Measurements from ENCODE around the gene ALPG. TPM values are rescaled to one million over a fixed set of nuclear protein-coding genes. Genes with fewer than 3 reads are reported as not detected.

Gene ALPG
- total RNA-seq, 3 donors from 2014 or later = not detected

DNA sequence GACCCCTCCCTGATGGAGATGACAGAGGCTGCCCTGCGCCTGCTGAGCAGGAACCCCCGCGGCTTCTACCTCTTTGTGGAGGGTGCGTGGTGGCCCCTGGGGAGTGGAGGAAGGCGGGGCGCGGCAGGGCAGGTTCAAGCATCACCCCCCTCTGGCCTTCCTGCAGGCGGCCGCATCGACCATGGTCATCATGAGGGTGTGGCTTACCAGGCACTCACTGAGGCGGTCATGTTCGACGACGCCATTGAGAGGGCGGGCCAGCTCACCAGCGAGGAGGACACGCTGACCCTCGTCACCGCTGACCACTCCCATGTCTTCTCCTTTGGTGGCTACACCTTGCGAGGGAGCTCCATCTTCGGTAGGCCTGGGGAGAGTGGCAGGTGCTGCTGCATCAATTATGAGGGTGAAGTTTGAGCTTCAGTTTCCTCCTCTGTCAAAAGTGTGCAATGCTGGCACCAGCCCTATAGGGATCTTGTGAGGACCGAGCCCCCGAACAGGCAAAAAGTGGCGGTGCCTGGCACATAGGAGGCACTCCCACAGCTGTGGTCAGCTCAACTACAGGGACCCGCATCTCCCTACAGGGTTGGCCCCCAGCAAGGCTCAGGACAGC is 51.5 kb downstream of the ALPG start:
- Histone ChIP-seq H3K36me3 (no peaks in the 10 kb centered on the region), H3K9me3 (no peaks in the 10 kb centered on the region), H3K27me3 (peaks cover 0 to 26% of the 10 kb centered on the region in 2 donors), H3K4me3 (no peak overlapping the region), H3K4me1 (no peaks in the 10 kb centered on the region), H3K27ac (no peak overlapping the region)
- intact Hi-C loops (cut with DNase I; ENCODE audit: low total_unique reads) = no loop called here
- TF ChIP-seq, protein P1, sequence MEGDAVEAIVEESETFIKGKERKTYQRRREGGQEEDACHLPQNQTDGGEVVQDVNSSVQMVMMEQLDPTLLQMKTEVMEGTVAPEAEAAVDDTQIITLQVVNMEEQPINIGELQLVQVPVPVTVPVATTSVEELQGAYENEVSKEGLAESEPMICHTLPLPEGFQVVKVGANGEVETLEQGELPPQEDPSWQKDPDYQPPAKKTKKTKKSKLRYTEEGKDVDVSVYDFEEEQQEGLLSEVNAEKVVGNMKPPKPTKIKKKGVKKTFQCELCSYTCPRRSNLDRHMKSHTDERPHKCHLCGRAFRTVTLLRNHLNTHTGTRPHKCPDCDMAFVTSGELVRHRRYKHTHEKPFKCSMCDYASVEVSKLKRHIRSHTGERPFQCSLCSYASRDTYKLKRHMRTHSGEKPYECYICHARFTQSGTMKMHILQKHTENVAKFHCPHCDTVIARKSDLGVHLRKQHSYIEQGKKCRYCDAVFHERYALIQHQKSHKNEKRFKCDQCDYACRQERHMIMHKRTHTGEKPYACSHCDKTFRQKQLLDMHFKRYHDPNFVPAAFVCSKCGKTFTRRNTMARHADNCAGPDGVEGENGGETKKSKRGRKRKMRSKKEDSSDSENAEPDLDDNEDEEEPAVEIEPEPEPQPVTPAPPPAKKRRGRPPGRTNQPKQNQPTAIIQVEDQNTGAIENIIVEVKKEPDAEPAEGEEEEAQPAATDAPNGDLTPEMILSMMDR (IDR thresholded peaks at IDR 0.05) = no peak
- TF ChIP-seq POLR2AphosphoS5 (IDR thresholded peaks at IDR 0.05) = no peak
- TF ChIP-seq POLR2A (IDR thresholded peaks at IDR 0.05) = no peak
- peak in 1 of 2 donors; percentile 48 for DNase-seq (ENCODE audit: low spot score in 2 of 2)

DNA sequence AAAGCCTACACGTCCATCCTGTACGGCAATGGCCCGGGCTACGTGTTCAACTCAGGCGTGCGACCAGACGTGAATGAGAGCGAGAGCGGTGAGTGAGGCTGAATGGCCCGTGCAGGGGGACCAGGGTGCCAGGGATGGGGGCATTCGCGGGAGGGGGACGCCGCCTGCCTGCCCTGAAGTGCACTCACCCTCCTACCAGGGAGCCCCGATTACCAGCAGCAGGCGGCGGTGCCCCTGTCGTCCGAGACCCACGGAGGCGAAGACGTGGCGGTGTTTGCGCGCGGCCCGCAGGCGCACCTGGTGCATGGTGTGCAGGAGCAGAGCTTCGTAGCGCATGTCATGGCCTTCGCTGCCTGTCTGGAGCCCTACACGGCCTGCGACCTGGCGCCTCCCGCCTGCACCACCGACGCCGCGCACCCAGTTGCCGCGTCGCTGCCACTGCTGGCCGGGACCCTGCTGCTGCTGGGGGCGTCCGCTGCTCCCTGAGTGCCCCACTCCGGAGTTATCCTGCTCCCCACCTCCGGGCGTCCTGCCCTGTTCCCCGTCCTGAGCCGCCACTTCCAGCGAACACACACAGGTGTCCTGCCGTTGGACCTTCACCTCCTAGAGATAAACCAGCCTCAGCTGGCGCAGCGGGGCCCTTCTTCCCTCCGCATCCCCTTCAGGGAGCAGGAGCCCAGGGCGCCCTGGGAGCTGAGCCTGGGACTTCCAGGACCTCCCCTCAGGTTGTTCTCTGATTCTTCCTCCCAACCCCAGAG is 52.2 kb downstream of the ALPG start:
- no peak for DNase-seq (ENCODE audit: low spot score in 2 of 2)
- Histone ChIP-seq H3K4me3 (no peak overlapping the region), H3K36me3 (no peaks in the 10 kb centered on the region), H3K27me3 (peaks cover 0 to 26% of the 10 kb centered on the region in 2 donors), H3K4me1 (no peaks in the 10 kb centered on the region), H3K9me3 (no peaks in the 10 kb centered on the region), H3K27ac (no peak overlapping the region)
- TF ChIP-seq, protein P1 (IDR thresholded peaks at IDR 0.05) = no peak
- no peak for TF ChIP-seq POLR2AphosphoS5 (IDR thresholded peaks at IDR 0.05)
- TF ChIP-seq POLR2A (IDR thresholded peaks at IDR 0.05) = no peak
- intact Hi-C loops (cut with DNase I; ENCODE audit: low total_unique reads) = no loop called here

- no peak for DNase-seq (ENCODE audit: low spot score in 2 of 2)
- Histone ChIP-seq H3K27me3 (peaks cover 0 to 26% of the 10 kb centered on the region in 2 donors), H3K4me1 (no peaks in the 10 kb centered on the region), H3K9me3 (no peaks in the 10 kb centered on the region), H3K36me3 (no peaks in the 10 kb centered on the region), H3K27ac (no peak overlapping the region), H3K4me3 (no peak overlapping the region)
- intact Hi-C loops (cut with DNase I; ENCODE audit: low total_unique reads) = no loop called here
- TF ChIP-seq, protein P1 (IDR thresholded peaks at IDR 0.05) = no peak
- TF ChIP-seq POLR2AphosphoS5 (IDR thresholded peaks at IDR 0.05) = no peak
- no peak for TF ChIP-seq POLR2A (IDR thresholded peaks at IDR 0.05)
These were observed 52.9 kb downstream of the ALPG start for GRCh38 chr2:232459419-232460035.

DNA sequence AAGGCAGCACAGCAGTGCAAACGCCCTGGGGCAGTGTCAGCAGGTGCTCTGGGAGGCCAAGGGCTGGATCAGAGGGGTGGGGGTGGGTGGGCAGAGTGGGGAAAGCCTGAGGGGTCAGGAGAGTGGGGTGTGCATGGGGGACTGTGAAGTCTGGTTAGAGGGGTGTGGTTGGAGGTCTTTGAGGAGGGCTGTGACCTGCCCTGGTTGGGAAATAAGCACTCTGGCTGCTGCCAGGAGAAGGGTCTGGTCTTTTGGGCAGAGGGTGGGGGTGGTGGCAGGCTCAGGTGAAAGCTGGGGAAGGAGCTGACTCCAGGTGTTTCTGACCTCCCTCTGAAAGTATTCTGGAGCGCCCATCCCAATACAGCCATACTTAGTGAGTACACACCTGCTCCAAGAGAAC is 53.5 kb downstream of the ALPG start:
- no peaks in the 10 kb centered on the region for H3K4me1 ChIP-seq
- TF ChIP-seq POLR2AphosphoS5 (IDR thresholded peaks at IDR 0.05) (no peak), POLR2A (IDR thresholded peaks at IDR 0.05) (no peak)
- TF ChIP-seq, protein P1 (IDR thresholded peaks at IDR 0.05) = no peak
- DNase-seq (ENCODE audit: low spot score in 2 of 2) = no peak

More for the DNA sequence above, 53.5 kb downstream of the ALPG start:
- H3K27ac ChIP-seq = no peak overlapping the region
- no peaks in the 10 kb centered on the region for H3K36me3 ChIP-seq
- intact Hi-C loops (cut with DNase I; ENCODE audit: low total_unique reads) = no loop called here
- H3K27me3 ChIP-seq = peaks cover 0 to 26% of the 10 kb centered on the region in 2 donors
- H3K9me3 ChIP-seq = no peaks in the 10 kb centered on the region
- no peak overlapping the region for H3K4me3 ChIP-seq

Other genes with a start within 250 kb of the ALPG start
- gene ALPP, start 28.1 kb upstream of the ALPG start, total RNA-seq = not detected
- gene ALPI, start 49.3 kb downstream of the ALPG start, total RNA-seq = under 1 TPM in 1 of 3 donors, not detected in 2; 0.33 TPM
- gene ECEL1, start 81.0 kb downstream of the ALPG start, total RNA-seq = 1 to 10 TPM in 1 of 3 donors, under 1 TPM in 2; 0.15 to 2.3 (median 0.48) TPM
- gene PRSS56, start 113.5 kb downstream of the ALPG start, total RNA-seq = not detected
- gene CHRND, start 119.3 kb downstream of the ALPG start, total RNA-seq = not detected
- gene CHRNG, start 132.8 kb downstream of the ALPG start, total RNA-seq = not detected
- gene TIGD1, start 143.7 kb downstream of the ALPG start, total RNA-seq = 1 to 10 TPM; 2.9 to 5.6 (median 5.0) TPM
- 10 to 100 TPM; 31.6 to 57.4 (median 36.1) TPM for gene EIF4E2, start 143.8 kb downstream of the ALPG start, total RNA-seq
- gene EFHD1, start 226.8 kb downstream of the ALPG start, total RNA-seq = 10 to 100 TPM; 31.0 to 67.2 (median 52.8) TPM

All from breast epithelium (tissue), 4 donors.